ENCODE measurements around the gene BANP.

The BANP gene

GRCh38 chr16:87949071-87949744 lies 2.0 kb upstream of the BANP start:
- Histone ChIP-seq H3K36me3 (no peaks in the 10 kb centered on the region), H3K27me3 (ENCODE audit: insufficient read depth, low read depth, severe bottlenecking) (no peaks in the 10 kb centered on the region), H3K9me3 (ENCODE audit: severe bottlenecking) (no peaks in the 10 kb centered on the region), H3K27ac (no peak overlapping the region), H3K4me3 (ENCODE audit: low read depth, low read length) (no peak overlapping the region)
- TF ChIP-seq, protein P1, sequence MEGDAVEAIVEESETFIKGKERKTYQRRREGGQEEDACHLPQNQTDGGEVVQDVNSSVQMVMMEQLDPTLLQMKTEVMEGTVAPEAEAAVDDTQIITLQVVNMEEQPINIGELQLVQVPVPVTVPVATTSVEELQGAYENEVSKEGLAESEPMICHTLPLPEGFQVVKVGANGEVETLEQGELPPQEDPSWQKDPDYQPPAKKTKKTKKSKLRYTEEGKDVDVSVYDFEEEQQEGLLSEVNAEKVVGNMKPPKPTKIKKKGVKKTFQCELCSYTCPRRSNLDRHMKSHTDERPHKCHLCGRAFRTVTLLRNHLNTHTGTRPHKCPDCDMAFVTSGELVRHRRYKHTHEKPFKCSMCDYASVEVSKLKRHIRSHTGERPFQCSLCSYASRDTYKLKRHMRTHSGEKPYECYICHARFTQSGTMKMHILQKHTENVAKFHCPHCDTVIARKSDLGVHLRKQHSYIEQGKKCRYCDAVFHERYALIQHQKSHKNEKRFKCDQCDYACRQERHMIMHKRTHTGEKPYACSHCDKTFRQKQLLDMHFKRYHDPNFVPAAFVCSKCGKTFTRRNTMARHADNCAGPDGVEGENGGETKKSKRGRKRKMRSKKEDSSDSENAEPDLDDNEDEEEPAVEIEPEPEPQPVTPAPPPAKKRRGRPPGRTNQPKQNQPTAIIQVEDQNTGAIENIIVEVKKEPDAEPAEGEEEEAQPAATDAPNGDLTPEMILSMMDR (IDR thresholded peaks at IDR 0.05; ENCODE audit: low read depth, low read length) = no peak
- DNase-seq = no peak

- H3K36me3 ChIP-seq = no peaks in the 10 kb centered on the region
- TF ChIP-seq, protein P1 (IDR thresholded peaks at IDR 0.05; ENCODE audit: low read depth, low read length) = 0 out of 2 replicates have a peak, but pooled peaks have one; percentile 5
- no peaks in the 10 kb centered on the region for H3K27me3 ChIP-seq (ENCODE audit: insufficient read depth, low read depth, severe bottlenecking)
- no peak for DNase-seq
- H3K4me3 ChIP-seq (ENCODE audit: low read depth, low read length) = peak overlapping the region; percentile 54
- peak overlapping the region; percentile 100 for H3K27ac ChIP-seq
- no peaks in the 10 kb centered on the region for H3K9me3 ChIP-seq (ENCODE audit: severe bottlenecking)
These were observed 611 bp downstream of the BANP start for GRCh38 chr16:87951552-87952538.

- DNase-seq = no peak
- Histone ChIP-seq H3K36me3 (no peaks in the 10 kb centered on the region; the same call in 1 of the 2 replicates), H3K4me3 (ENCODE audit: low read depth, low read length) (no peak overlapping the region), H3K9me3 (ENCODE audit: severe bottlenecking) (no peaks in the 10 kb centered on the region), H3K27ac (no peak overlapping the region), H3K27me3 (ENCODE audit: insufficient read depth, low read depth, severe bottlenecking) (no peaks in the 10 kb centered on the region)
- TF ChIP-seq, protein P1 (IDR thresholded peaks at IDR 0.05; ENCODE audit: low read depth, low read length) = no peak
These were observed 1.5 kb downstream of the BANP start for GRCh38 chr16:87952751-87953150.

DNA sequence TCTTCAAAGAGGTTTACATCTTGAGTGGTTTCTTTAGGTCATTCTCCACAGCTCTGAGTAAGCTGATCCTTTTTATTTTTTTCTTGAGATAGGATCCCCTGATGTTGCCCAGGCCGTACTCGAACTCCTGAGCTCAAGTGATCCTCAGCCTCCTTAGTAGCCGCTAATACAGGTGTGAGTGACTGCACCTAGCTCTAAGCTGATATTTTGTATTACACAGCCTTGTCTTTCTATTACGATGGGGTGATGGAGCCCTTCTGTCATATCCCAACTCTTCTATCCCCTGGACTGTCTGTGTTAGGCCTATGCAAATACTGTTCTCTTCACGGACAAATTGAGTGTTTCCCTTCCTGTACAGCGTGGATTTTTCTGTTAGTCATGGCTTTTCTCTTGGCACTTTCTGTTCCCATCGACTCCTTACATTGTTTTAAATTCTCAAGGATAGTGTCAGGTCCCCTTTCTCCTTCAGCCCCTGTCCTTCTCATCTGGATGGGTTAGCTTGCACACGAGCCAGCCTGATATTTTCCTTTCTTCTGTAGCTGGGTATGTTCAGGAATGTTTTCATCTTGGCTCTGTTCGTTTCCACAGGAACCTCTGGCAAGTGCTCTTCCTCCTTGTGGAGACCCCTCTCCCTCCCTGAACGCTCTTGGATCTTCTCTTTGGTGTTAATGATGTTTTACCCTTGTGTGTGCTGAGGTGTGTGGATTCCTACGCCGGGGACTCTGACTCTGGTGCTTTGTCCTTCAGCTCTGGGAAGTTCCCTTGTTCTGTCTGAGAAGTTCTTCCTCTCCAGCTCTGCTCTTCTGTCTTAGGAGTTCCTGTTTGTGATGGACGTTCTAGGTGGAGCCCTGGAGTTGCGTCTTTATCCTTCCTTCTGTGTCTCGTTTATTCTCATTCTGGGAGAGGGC lies 2.3 kb downstream of the BANP start:
- DNase-seq = no peak
- H3K27ac ChIP-seq = no peak overlapping the region
- H3K4me3 ChIP-seq (ENCODE audit: low read depth, low read length) = no peak overlapping the region
- H3K9me3 ChIP-seq (ENCODE audit: severe bottlenecking) = no peaks in the 10 kb centered on the region
- H3K36me3 ChIP-seq = no peaks in the 10 kb centered on the region; the same call in 1 of the 2 replicates
- TF ChIP-seq, protein P1 (IDR thresholded peaks at IDR 0.05; ENCODE audit: low read depth, low read length) = no peak
- no peaks in the 10 kb centered on the region for H3K27me3 ChIP-seq (ENCODE audit: insufficient read depth, low read depth, severe bottlenecking)

- Histone ChIP-seq H3K27ac (no peak overlapping the region), H3K4me3 (ENCODE audit: low read depth, low read length) (no peak overlapping the region), H3K9me3 (ENCODE audit: severe bottlenecking) (no peaks in the 10 kb centered on the region), H3K27me3 (ENCODE audit: insufficient read depth, low read depth, severe bottlenecking) (no peaks in the 10 kb centered on the region), H3K36me3 (no peaks in the 10 kb centered on the region; the same call in 1 of the 2 replicates)
- TF ChIP-seq, protein P1 (IDR thresholded peaks at IDR 0.05; ENCODE audit: low read depth, low read length) = no peak
- DNase-seq = no peak
These were observed 3.1 kb downstream of the BANP start for GRCh38 chr16:87954361-87954760.
